Nephron (organoid): ENCODE measurements around the gene SKIC8.

ENCODE experiments used
- H3K27ac Mint-ChIP-seq, 3 experiments: 2 replicates each; pipeline ENCODE4 v1.8.0; 2020; ENCODE audit warnings: mixed read lengths in 3 of 3, mild to moderate bottlenecking in 2 of 3, moderate library complexity in 1 of 3
- H3K27me3 Mint-ChIP-seq: 2 replicates; pipeline ENCODE4 v1.8.0; 2021; ENCODE audit warnings: low read depth, mild to moderate bottlenecking, moderate library complexity, mixed read lengths
- H3K36me3 Mint-ChIP-seq: 2 replicates; pipeline ENCODE4 v1.8.0; 2020; ENCODE audit warnings: low read depth, mixed read lengths
- H3K4me1 Mint-ChIP-seq: 2 replicates; pipeline ENCODE4 v1.8.0; 2020; ENCODE audit warnings: mixed read lengths
- H3K4me3 Mint-ChIP-seq, 3 experiments: 2 replicates each; pipeline ENCODE4 v1.8.0; 2020; ENCODE audit warnings: mild to moderate bottlenecking in 3 of 3, mixed read lengths in 3 of 3, moderate library complexity in 2 of 3
- H3K9me3 Mint-ChIP-seq: 2 replicates; pipeline ENCODE4 v1.8.0; 2020; ENCODE audit warnings: mixed read lengths
- CTCF ChIP-seq, 3 experiments: fragments of 200-600 bp; sonication (generic); IDR thresholded peaks; one replicate each; pipeline ENCODE4 v1.5.0; 2021; ENCODE audit warnings: antibody characterized with exemption in 3 of 3; ENCODE audit not compliant: unreplicated experiment in 3 of 3

Gene SKIC8

GRCh38 chr15:78319588-78319987, 20.2 kb upstream of the SKIC8 start:
- Mint-ChIP-seq H3K4me3 (no peak overlapping the region), H3K27me3 (peaks cover 41% of the 10 kb centered on the region), H3K9me3 (no peaks in the 10 kb centered on the region), H3K36me3 (no peaks in the 10 kb centered on the region), H3K27ac (peak overlapping the region in 1 of 3 experiments; percentile 42), H3K4me1 (peaks cover 57% of the 10 kb centered on the region)
- TF ChIP-seq CTCF (IDR thresholded peaks at IDR 0.05; ENCODE audit: unreplicated experiment in 3 of 3) = no peak

GRCh38 chr15:78317145-78317836, 17.9 kb upstream of the SKIC8 start:
- Mint-ChIP-seq H3K4me1 (peaks cover 43% of the 10 kb centered on the region), H3K36me3 (no peaks in the 10 kb centered on the region), H3K27me3 (peaks cover 44% of the 10 kb centered on the region), H3K4me3 (no peak overlapping the region), H3K27ac (peak overlapping the region; percentile 68 to 79 (median 76)), H3K9me3 (no peaks in the 10 kb centered on the region)
- no peak for TF ChIP-seq CTCF (IDR thresholded peaks at IDR 0.05; ENCODE audit: unreplicated experiment in 3 of 3)

- Mint-ChIP-seq H3K4me1 (peaks cover 36% of the 10 kb centered on the region), H3K9me3 (no peaks in the 10 kb centered on the region)
- no peak for TF ChIP-seq CTCF (IDR thresholded peaks at IDR 0.05; ENCODE audit: unreplicated experiment in 3 of 3)
Measured at GRCh38 chr15:78316283-78317083, 17.1 kb upstream of the SKIC8 start.

GRCh38 chr15:78315686-78316282, 16.4 kb upstream of the SKIC8 start:
- TF ChIP-seq CTCF (IDR thresholded peaks at IDR 0.05; ENCODE audit: unreplicated experiment in 3 of 3) = peak; percentile 16 to 31 (median 17)
- no peak overlapping the region for H3K4me3 Mint-ChIP-seq
- H3K4me1 Mint-ChIP-seq = peaks cover 31% of the 10 kb centered on the region
- peak overlapping the region; percentile 68 to 87 (median 79) for H3K27ac Mint-ChIP-seq
- H3K9me3 Mint-ChIP-seq = no peaks in the 10 kb centered on the region
- no peaks in the 10 kb centered on the region for H3K36me3 Mint-ChIP-seq
- H3K27me3 Mint-ChIP-seq = peaks cover 51% of the 10 kb centered on the region

More at GRCh38 chr15:78316283-78317083, 17.1 kb upstream of the SKIC8 start:
- no peak overlapping the region for H3K4me3 Mint-ChIP-seq
- H3K27me3 Mint-ChIP-seq = peaks cover 45% of the 10 kb centered on the region
- peak overlapping the region; percentile 68 to 87 (median 79) for H3K27ac Mint-ChIP-seq
- no peaks in the 10 kb centered on the region for H3K36me3 Mint-ChIP-seq

GRCh38 chr15:78314181-78314581, 14.8 kb upstream of the SKIC8 start:
- H3K4me1 Mint-ChIP-seq = peaks cover 27% of the 10 kb centered on the region
- TF ChIP-seq CTCF (IDR thresholded peaks at IDR 0.05; ENCODE audit: unreplicated experiment in 3 of 3) = no peak
- H3K4me3 Mint-ChIP-seq = no peak overlapping the region
- H3K27ac Mint-ChIP-seq = no peak overlapping the region
- no peaks in the 10 kb centered on the region for H3K9me3 Mint-ChIP-seq
- no peaks in the 10 kb centered on the region for H3K36me3 Mint-ChIP-seq
- peaks cover 44% of the 10 kb centered on the region for H3K27me3 Mint-ChIP-seq
